OCI-M2 (cell line): Measurements from ENCODE around the gene SF3B6.
"Not testable (repeated sequence)": the region's sequence is repeated elsewhere in the genome, so short reads cannot be mapped to it uniquely, and the experiment has no call there.

ENCODE experiments used
- DNase-seq: peaks from one replicate; lab custom pipeline; 2025; ENCODE audit not compliant: unreplicated experiment; lab: John Stamatoyannopoulos, UW

SF3B6 gene

GRCh38 chr2:24075915-24076848, at the start of gene SF3B6:
SF3B6 (minus strand) TSS chr2:24076326; CDS start chr2:24076229, 97 bp downstream.
- DNase-seq, result peak; percentile 75

- DNase-seq, result no peak
Measured at GRCh38 chr2:24123922-24124580, 47.9 kb upstream of the SF3B6 start.

- DNase-seq, result no peak
Measured at GRCh38 chr2:24123195-24123921, 47.2 kb upstream of the SF3B6 start, which contains the start of the genes FAM228B and PFN4. FAM228B (plus strand) TSS chr2:24123469; CDS start chr2:24124362, 893 bp downstream. PFN4 (minus strand) TSS chr2:24123334; CDS start chr2:24122535, 799 bp downstream.

- no peak for DNase-seq
Measured at GRCh38 chr2:24122366-24123194, 46.5 kb upstream of the SF3B6 start.

GRCh38 chr2:24121469-24121868, 45.3 kb upstream of the SF3B6 start:
- DNase-seq, result no peak

GRCh38 chr2:24121066-24121465, 44.9 kb upstream of the SF3B6 start:
- DNase-seq, result no peak

GRCh38 chr2:24117902-24118301, 41.8 kb upstream of the SF3B6 start:
- no peak for DNase-seq

GRCh38 chr2:24115057-24115456, 38.9 kb upstream of the SF3B6 start:
- DNase-seq, result no peak

GRCh38 chr2:24111407-24111901, 35.3 kb upstream of the SF3B6 start:
- no peak for DNase-seq

GRCh38 chr2:24110660-24111303, 34.7 kb upstream of the SF3B6 start:
- DNase-seq, result no peak

GRCh38 chr2:24109431-24109830, 33.3 kb upstream of the SF3B6 start:
- DNase-seq, result not testable (repeated sequence)

- DNase-seq, result no peak
Measured at GRCh38 chr2:24107336-24107735, 31.2 kb upstream of the SF3B6 start.

GRCh38 chr2:24106786-24107185, 30.7 kb upstream of the SF3B6 start:
- DNase-seq, result no peak

GRCh38 chr2:24105816-24106215, 29.7 kb upstream of the SF3B6 start:
- no peak for DNase-seq

- no peak for DNase-seq
Measured at GRCh38 chr2:24104906-24105305, 28.8 kb upstream of the SF3B6 start.

GRCh38 chr2:24104110-24104650, 28.1 kb upstream of the SF3B6 start:
- DNase-seq, result no peak

- DNase-seq, result no peak
Measured at GRCh38 chr2:24102677-24103076, 26.6 kb upstream of the SF3B6 start.

- no peak for DNase-seq
Measured at GRCh38 chr2:24101992-24102391, 25.9 kb upstream of the SF3B6 start.

GRCh38 chr2:24100732-24101131, 24.6 kb upstream of the SF3B6 start:
- DNase-seq, result not testable (repeated sequence)
